ENCODE data around the gene HSPB2.

The HSPB2 gene

GRCh38 chr11:111942829-111943228 is 30.3 kb downstream of the HSPB2 start:
- Histone ChIP-seq H3K27me3 (ENCODE audit: insufficient read depth, low read length, poor library complexity) (no peaks in the 10 kb centered on the region), H3K4me3 (ENCODE audit: low read depth in 1 of 2, low read length in 2 of 2) (no peak overlapping the region), H3K79me2 (ENCODE audit: insufficient read depth, low read length) (no peaks in the 10 kb centered on the region), H3K9ac (ENCODE audit: low read depth, low read length) (no peak overlapping the region), H3K36me3 (ENCODE audit: insufficient read depth, low read length) (no peaks in the 10 kb centered on the region), H3K4me2 (ENCODE audit: insufficient read depth, low read length) (no peak overlapping the region), H3K27ac (ENCODE audit: low read length) (no peak overlapping the region), H2AFZ (ENCODE audit: low read depth, low read length) (no peak overlapping the region), H3K9me3 (ENCODE audit: insufficient read depth, low read length, severe bottlenecking) (no peaks in the 10 kb centered on the region), H4K20me1 (ENCODE audit: insufficient read depth, low read length) (no peaks in the 10 kb centered on the region), H3K4me1 (ENCODE audit: insufficient read depth, low read length) (0 out of 2 replicates have a peak, but pooled peaks cover 2% of the 10 kb centered on the region)
- DNase-seq (no peak), ATAC-seq (ENCODE audit: insufficient read depth, low read depth) (no peak)
- no peak for TF ChIP-seq EZH2 (IDR thresholded peaks at IDR 0.05; ENCODE audit: borderline replicate concordance, low read depth, low read length, severe bottlenecking)
- no peak for TF ChIP-seq CTCF (IDR thresholded peaks at IDR 0.05; ENCODE audit: borderline replicate concordance, extremely low read depth, low read length, poor library complexity, severe bottlenecking)

DNA sequence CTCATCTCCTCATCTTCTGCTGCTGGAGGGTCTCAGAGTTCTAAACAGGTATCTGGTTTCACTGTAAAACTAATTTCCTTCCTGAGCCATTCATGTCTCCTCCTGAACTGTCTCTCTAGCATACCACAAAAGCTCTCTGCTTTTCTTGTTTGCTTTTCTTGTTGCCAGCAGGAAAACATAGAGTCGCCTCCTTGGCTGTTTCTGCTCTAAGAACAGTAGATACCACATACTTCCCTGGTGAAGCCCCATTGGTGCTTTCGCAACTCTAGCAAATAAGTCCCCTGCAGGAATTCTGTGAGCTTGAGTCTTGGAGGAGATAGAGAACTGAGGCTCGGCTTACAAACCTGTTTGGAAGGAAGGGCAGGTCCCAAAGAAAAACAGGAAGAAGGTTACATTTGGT is 31.6 kb downstream of the HSPB2 start:
- Histone ChIP-seq H3K9me3 (ENCODE audit: insufficient read depth, low read length, severe bottlenecking) (no peaks in the 10 kb centered on the region), H3K27ac (ENCODE audit: low read length) (no peak overlapping the region), H3K79me2 (ENCODE audit: insufficient read depth, low read length) (no peaks in the 10 kb centered on the region), H4K20me1 (ENCODE audit: insufficient read depth, low read length) (no peaks in the 10 kb centered on the region), H3K4me1 (ENCODE audit: insufficient read depth, low read length) (no peaks in the 10 kb centered on the region), H3K9ac (ENCODE audit: low read depth, low read length) (no peak overlapping the region), H3K27me3 (ENCODE audit: insufficient read depth, low read length, poor library complexity) (no peaks in the 10 kb centered on the region), H2AFZ (ENCODE audit: low read depth, low read length) (no peak overlapping the region), H3K4me2 (ENCODE audit: insufficient read depth, low read length) (no peak overlapping the region), H3K36me3 (ENCODE audit: insufficient read depth, low read length) (no peaks in the 10 kb centered on the region), H3K4me3 (ENCODE audit: low read depth in 1 of 2, low read length in 2 of 2) (no peak overlapping the region)
- no peak for TF ChIP-seq CTCF (IDR thresholded peaks at IDR 0.05; ENCODE audit: borderline replicate concordance, extremely low read depth, low read length, poor library complexity, severe bottlenecking)
- TF ChIP-seq EZH2 (IDR thresholded peaks at IDR 0.05; ENCODE audit: borderline replicate concordance, low read depth, low read length, severe bottlenecking): no peak
- DNase-seq (no peak), ATAC-seq (ENCODE audit: insufficient read depth, low read depth) (no peak)

GRCh38 chr11:111944651-111945051 is 32.1 kb downstream of the HSPB2 start:
- no peak for TF ChIP-seq EZH2 (IDR thresholded peaks at IDR 0.05; ENCODE audit: borderline replicate concordance, low read depth, low read length, severe bottlenecking)
- Histone ChIP-seq H4K20me1 (ENCODE audit: insufficient read depth, low read length) (no peaks in the 10 kb centered on the region), H3K27me3 (ENCODE audit: insufficient read depth, low read length, poor library complexity) (no peaks in the 10 kb centered on the region), H3K36me3 (ENCODE audit: insufficient read depth, low read length) (no peaks in the 10 kb centered on the region), H3K79me2 (ENCODE audit: insufficient read depth, low read length) (no peaks in the 10 kb centered on the region), H3K27ac (ENCODE audit: low read length) (no peak overlapping the region), H3K9ac (ENCODE audit: low read depth, low read length) (no peak overlapping the region), H3K9me3 (ENCODE audit: insufficient read depth, low read length, severe bottlenecking) (no peaks in the 10 kb centered on the region), H3K4me1 (ENCODE audit: insufficient read depth, low read length) (no peaks in the 10 kb centered on the region), H3K4me2 (ENCODE audit: insufficient read depth, low read length) (no peak overlapping the region), H2AFZ (ENCODE audit: low read depth, low read length) (no peak overlapping the region), H3K4me3 (ENCODE audit: low read depth in 1 of 2, low read length in 2 of 2) (no peak overlapping the region)
- DNase-seq (no peak), ATAC-seq (ENCODE audit: insufficient read depth, low read depth) (no peak)

DNA sequence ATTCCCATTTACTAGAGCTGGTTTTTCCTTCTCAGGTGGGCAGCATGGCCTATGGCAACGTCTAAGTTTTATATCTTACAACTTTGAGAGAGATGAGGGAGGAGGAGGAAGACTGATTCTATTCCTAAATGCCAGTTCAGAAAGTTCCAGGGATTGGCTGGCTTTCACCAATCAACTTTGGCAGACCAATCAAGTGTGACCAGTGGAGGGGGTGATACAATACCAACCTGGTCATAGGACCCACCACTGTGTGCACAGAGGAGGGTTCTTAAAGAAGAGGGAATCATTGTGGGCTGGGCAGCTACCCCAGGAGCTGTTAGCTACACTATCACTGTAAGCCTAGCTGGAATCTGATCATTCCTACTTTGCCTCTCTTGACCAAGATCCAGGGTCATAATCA is 32.7 kb downstream of the HSPB2 start:
- Histone ChIP-seq H4K20me1 (ENCODE audit: insufficient read depth, low read length) (no peaks in the 10 kb centered on the region), H2AFZ (ENCODE audit: low read depth, low read length) (no peak overlapping the region), H3K27ac (ENCODE audit: low read length) (no peak overlapping the region), H3K79me2 (ENCODE audit: insufficient read depth, low read length) (no peaks in the 10 kb centered on the region), H3K4me2 (ENCODE audit: insufficient read depth, low read length) (no peak overlapping the region), H3K4me1 (ENCODE audit: insufficient read depth, low read length) (no peaks in the 10 kb centered on the region), H3K27me3 (ENCODE audit: insufficient read depth, low read length, poor library complexity) (no peaks in the 10 kb centered on the region), H3K4me3 (ENCODE audit: low read depth in 1 of 2, low read length in 2 of 2) (no peak overlapping the region), H3K9ac (ENCODE audit: low read depth, low read length) (no peak overlapping the region), H3K36me3 (ENCODE audit: insufficient read depth, low read length) (no peaks in the 10 kb centered on the region), H3K9me3 (ENCODE audit: insufficient read depth, low read length, severe bottlenecking) (no peaks in the 10 kb centered on the region)
- DNase-seq (no peak), ATAC-seq (ENCODE audit: insufficient read depth, low read depth) (no peak)
- TF ChIP-seq CTCF (IDR thresholded peaks at IDR 0.05; ENCODE audit: borderline replicate concordance, extremely low read depth, low read length, poor library complexity, severe bottlenecking) (no peak), EZH2 (IDR thresholded peaks at IDR 0.05; ENCODE audit: borderline replicate concordance, low read depth, low read length, severe bottlenecking) (no peak)

Measured in DND-41 (cell line).